ENCODE measurements around the gene MYO18B.

The MYO18B gene

DNA sequence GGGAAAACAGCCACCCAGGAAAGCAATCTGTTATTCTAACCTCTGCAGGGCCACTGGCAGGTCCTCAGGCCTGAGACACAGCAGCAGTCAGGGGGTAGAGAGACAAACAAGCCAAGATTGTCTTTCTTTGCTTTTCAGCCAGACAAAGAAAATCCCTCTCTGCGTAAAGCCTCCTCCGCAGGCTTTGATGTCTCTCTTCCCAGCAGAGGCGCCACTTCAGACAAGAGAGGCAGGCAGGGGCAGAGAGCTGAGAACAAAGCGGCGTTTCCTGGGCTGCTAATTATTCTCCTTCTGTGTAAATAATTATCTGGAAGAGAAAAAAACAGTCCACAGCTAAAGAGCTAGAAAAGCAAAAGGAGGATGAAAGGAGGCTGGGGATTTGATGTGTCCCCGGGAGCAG is 324.5 kb downstream of the MYO18B start:
- Histone ChIP-seq H3K4me3 (replicated peaks; ENCODE audit: insufficient read depth, low read length) (no peak overlapping the region), H3K27me3 (ENCODE audit: insufficient read depth, poor library complexity, severe bottlenecking) (peaks cover 3% of the 10 kb centered on the region), H3K27ac (replicated peaks) (no peak overlapping the region)
- DNase-seq (ENCODE audit: low read depth in 1 of 2, low spot score in 1 of 2), result no peak
- TF ChIP-seq, protein P1, sequence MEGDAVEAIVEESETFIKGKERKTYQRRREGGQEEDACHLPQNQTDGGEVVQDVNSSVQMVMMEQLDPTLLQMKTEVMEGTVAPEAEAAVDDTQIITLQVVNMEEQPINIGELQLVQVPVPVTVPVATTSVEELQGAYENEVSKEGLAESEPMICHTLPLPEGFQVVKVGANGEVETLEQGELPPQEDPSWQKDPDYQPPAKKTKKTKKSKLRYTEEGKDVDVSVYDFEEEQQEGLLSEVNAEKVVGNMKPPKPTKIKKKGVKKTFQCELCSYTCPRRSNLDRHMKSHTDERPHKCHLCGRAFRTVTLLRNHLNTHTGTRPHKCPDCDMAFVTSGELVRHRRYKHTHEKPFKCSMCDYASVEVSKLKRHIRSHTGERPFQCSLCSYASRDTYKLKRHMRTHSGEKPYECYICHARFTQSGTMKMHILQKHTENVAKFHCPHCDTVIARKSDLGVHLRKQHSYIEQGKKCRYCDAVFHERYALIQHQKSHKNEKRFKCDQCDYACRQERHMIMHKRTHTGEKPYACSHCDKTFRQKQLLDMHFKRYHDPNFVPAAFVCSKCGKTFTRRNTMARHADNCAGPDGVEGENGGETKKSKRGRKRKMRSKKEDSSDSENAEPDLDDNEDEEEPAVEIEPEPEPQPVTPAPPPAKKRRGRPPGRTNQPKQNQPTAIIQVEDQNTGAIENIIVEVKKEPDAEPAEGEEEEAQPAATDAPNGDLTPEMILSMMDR (IDR thresholded peaks at IDR 0.05; ENCODE audit: insufficient read depth, low read length), result no peak
- TF ChIP-seq GABPA (IDR thresholded peaks at IDR 0.05; ENCODE audit: low read depth) (no peak), POLR2AphosphoS5 (IDR thresholded peaks at IDR 0.05; ENCODE audit: low read depth) (no peak), SPI1 (IDR thresholded peaks at IDR 0.05; ENCODE audit: borderline replicate concordance, low read depth) (no peak)
- TF ChIP-seq, protein P2, sequence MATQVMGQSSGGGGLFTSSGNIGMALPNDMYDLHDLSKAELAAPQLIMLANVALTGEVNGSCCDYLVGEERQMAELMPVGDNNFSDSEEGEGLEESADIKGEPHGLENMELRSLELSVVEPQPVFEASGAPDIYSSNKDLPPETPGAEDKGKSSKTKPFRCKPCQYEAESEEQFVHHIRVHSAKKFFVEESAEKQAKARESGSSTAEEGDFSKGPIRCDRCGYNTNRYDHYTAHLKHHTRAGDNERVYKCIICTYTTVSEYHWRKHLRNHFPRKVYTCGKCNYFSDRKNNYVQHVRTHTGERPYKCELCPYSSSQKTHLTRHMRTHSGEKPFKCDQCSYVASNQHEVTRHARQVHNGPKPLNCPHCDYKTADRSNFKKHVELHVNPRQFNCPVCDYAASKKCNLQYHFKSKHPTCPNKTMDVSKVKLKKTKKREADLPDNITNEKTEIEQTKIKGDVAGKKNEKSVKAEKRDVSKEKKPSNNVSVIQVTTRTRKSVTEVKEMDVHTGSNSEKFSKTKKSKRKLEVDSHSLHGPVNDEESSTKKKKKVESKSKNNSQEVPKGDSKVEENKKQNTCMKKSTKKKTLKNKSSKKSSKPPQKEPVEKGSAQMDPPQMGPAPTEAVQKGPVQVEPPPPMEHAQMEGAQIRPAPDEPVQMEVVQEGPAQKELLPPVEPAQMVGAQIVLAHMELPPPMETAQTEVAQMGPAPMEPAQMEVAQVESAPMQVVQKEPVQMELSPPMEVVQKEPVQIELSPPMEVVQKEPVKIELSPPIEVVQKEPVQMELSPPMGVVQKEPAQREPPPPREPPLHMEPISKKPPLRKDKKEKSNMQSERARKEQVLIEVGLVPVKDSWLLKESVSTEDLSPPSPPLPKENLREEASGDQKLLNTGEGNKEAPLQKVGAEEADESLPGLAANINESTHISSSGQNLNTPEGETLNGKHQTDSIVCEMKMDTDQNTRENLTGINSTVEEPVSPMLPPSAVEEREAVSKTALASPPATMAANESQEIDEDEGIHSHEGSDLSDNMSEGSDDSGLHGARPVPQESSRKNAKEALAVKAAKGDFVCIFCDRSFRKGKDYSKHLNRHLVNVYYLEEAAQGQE (IDR thresholded peaks at IDR 0.05; ENCODE audit: insufficient replicate concordance, low read depth), result no peak

DNA sequence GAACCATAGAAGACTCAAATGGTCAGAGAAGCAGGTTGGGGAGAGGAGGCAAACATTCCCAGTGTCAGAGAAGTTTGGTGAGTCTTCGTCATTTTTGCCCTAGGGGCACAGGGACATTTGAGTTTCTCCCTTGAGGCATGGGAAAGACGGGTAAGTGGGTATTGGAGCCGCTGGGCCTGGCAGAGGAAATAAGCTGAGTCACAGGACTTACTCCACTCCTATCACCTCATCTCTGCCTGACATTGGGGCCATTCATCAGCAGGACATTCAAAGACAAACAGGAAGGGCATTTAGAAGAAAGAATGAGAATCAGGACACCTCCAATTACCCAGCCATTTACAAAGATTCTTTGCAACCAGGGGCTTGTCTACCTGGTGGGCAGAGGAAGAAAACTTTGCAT is 326.6 kb downstream of the MYO18B start:
- H3K27me3 ChIP-seq (ENCODE audit: insufficient read depth, poor library complexity, severe bottlenecking), result peaks cover 3% of the 10 kb centered on the region
- H3K27ac ChIP-seq (replicated peaks), result no peak overlapping the region
- TF ChIP-seq POLR2AphosphoS5 (IDR thresholded peaks at IDR 0.05; ENCODE audit: low read depth) (no peak), GABPA (IDR thresholded peaks at IDR 0.05; ENCODE audit: low read depth) (no peak), SPI1 (IDR thresholded peaks at IDR 0.05; ENCODE audit: borderline replicate concordance, low read depth) (no peak)
- TF ChIP-seq, protein P1 (IDR thresholded peaks at IDR 0.05; ENCODE audit: insufficient read depth, low read length), result no peak
- TF ChIP-seq, protein P2 (IDR thresholded peaks at IDR 0.05; ENCODE audit: insufficient replicate concordance, low read depth), result no peak
- DNase-seq (ENCODE audit: low read depth in 1 of 2, low spot score in 1 of 2), result no peak
- H3K4me3 ChIP-seq (replicated peaks; ENCODE audit: insufficient read depth, low read length), result no peak overlapping the region

DNA sequence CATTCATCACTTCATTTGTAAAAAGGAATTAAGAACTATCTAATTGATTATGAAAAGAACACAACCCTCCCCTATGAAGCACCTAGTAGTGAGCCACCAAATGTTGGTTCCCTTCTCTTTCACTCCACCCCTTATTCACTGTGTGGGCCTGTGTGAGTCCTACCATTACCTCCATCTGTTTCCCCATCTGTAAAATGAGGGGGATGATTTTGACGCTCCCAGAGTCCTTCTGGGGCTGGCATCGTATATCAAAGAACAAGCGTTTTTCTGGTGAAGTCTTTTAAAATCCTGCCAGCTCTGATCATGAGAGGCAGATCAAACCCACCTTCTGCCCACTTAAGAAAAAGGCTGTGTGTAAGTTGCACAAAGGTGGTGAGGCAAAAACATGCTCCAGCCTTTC is 330.6 kb downstream of the MYO18B start:
- Histone ChIP-seq H3K27ac (replicated peaks) (no peak overlapping the region), H3K4me3 (replicated peaks; ENCODE audit: insufficient read depth, low read length) (no peak overlapping the region), H3K27me3 (ENCODE audit: insufficient read depth, poor library complexity, severe bottlenecking) (peaks cover under 1% of the 10 kb centered on the region)
- TF ChIP-seq SPI1 (IDR thresholded peaks at IDR 0.05; ENCODE audit: borderline replicate concordance, low read depth) (no peak), GABPA (IDR thresholded peaks at IDR 0.05; ENCODE audit: low read depth) (no peak), POLR2AphosphoS5 (IDR thresholded peaks at IDR 0.05; ENCODE audit: low read depth) (no peak)
- TF ChIP-seq, protein P2 (IDR thresholded peaks at IDR 0.05; ENCODE audit: insufficient replicate concordance, low read depth), result no peak
- TF ChIP-seq, protein P1 (IDR thresholded peaks at IDR 0.05; ENCODE audit: insufficient read depth, low read length), result no peak
- no peak for DNase-seq (ENCODE audit: low read depth in 1 of 2, low spot score in 1 of 2)
